SIG-M5 treated with dmso at 0.1 percent for 504 hours (cell line): ENCODE results near the gene MICAL2.

Experiments used
- DNase-seq: peaks from one replicate; lab custom pipeline; 2025; ENCODE audit not compliant: unreplicated experiment; lab: John Stamatoyannopoulos, UW

MICAL2 gene

GRCh38 chr11:12098601-12099000 lies 11.8 kb upstream of the MICAL2 start:
- no peak for DNase-seq

- peak; percentile 27 for DNase-seq
Measured at GRCh38 chr11:12099132-12099873, 11.1 kb upstream of the MICAL2 start.

GRCh38 chr11:12100429-12100828 lies 10.0 kb upstream of the MICAL2 start:
- DNase-seq = no peak

GRCh38 chr11:12100841-12101242 lies 9.5 kb upstream of the MICAL2 start:
- DNase-seq = no peak

GRCh38 chr11:12101318-12101717 lies 9.1 kb upstream of the MICAL2 start:
- no peak for DNase-seq

GRCh38 chr11:12102588-12103410 lies 7.6 kb upstream of the MICAL2 start:
- DNase-seq = no peak

GRCh38 chr11:12103411-12104225 lies 6.8 kb upstream of the MICAL2 start:
- no peak for DNase-seq

GRCh38 chr11:12105471-12105870 lies 4.9 kb upstream of the MICAL2 start:
- DNase-seq = no peak

GRCh38 chr11:12106101-12106500 lies 4.3 kb upstream of the MICAL2 start:
- no peak for DNase-seq

- DNase-seq = no peak
Measured at GRCh38 chr11:12106501-12106900, 3.9 kb upstream of the MICAL2 start.

GRCh38 chr11:12108875-12109453 lies 1.4 kb upstream of the MICAL2 start:
- DNase-seq = no peak

- no peak for DNase-seq
Measured at GRCh38 chr11:12109591-12110196, 696 bp upstream of the MICAL2 start.

GRCh38 chr11:12110714-12111548 lies 541 bp downstream of the MICAL2 start:
- DNase-seq = no peak

GRCh38 chr11:12111549-12112520 lies 1.4 kb downstream of the MICAL2 start:
- DNase-seq = no peak

- DNase-seq = no peak
Measured at GRCh38 chr11:12112750-12113149, 2.4 kb downstream of the MICAL2 start.

GRCh38 chr11:12113294-12113693 lies 2.9 kb downstream of the MICAL2 start:
- DNase-seq = no peak

- DNase-seq = no peak
Measured at GRCh38 chr11:12114193-12115033, 4.0 kb downstream of the MICAL2 start.
